ENCODE results near the gene S100A6.

Gene S100A6

DNA sequence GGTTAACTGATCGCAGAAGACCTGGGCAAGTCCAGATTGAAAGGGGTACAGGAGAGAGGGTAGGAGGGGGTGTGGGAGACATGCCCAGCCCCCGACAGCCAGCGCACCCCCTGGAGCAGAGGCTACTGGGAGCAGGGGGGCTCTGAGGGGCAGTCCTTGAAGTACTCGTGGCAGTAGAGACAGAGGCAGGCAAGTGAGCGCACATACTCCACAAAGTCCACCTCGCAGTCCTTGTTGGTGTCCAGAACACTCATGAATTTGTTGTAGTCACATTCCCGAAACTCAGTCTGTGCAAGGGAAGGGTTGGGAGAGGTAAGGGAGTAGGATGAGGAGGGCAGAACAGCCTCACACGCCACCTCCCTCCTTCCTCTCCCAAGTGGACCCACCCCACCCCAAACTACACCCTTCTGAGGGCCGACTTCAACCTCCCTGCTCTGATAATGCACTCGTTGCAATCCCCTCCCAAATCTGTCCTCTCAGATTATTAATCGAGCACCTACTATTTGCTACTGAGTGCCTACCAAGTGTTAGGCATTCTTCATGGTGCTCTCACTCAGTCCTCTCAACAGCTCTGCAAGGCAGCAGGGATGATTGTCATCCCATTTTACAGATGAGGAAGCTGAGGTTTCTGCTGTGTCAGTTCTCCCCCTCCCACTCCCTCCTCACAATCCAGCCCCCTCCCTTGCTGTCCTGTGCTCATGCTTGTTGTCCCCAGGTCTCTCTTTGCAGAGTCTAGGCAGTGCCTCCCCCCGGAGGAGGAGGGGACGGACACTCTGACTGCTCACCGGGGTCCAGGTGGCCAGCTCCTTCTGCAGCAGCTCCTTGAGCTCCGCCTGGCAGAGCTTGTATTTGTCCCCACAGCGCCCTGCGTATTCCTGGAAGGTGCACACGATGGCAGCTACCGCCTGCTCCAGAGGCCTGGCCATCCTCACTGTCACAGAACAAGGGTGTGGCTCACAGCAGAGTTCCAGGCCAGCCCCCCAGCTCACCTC, 12.1 kb upstream of the S100A6 start:
- H3K9ac ChIP-seq, result no peak overlapping the region
- H3K27me3 ChIP-seq (ENCODE audit: control insufficient read depth, insufficient read depth, low read length), result no peaks in the 10 kb centered on the region
- H3K79me2 ChIP-seq, result no peaks in the 10 kb centered on the region
- H3K9me3 ChIP-seq (ENCODE audit: control insufficient read depth, low read length), result no peaks in the 10 kb centered on the region
- TF ChIP-seq CTCF (IDR thresholded peaks at IDR 0.05), result no peak
- H3K4me2 ChIP-seq (ENCODE audit: low read length), result no peak overlapping the region
- no peaks in the 10 kb centered on the region for H3K4me1 ChIP-seq
- no peaks in the 10 kb centered on the region for H3K36me3 ChIP-seq (ENCODE audit: control insufficient read depth, insufficient read depth, low read length)
- H3K4me3 ChIP-seq (ENCODE audit: low read depth, low read length), result no peak overlapping the region
- H3K27ac ChIP-seq, result no peak overlapping the region
- H2AFZ ChIP-seq, result no peak overlapping the region

GRCh38 chr1:153546796-153547559, 11.2 kb upstream of the S100A6 start:
- no peak overlapping the region for H2AFZ ChIP-seq
- H3K4me1 ChIP-seq, result no peaks in the 10 kb centered on the region
- H3K9ac ChIP-seq, result no peak overlapping the region
- no peak for TF ChIP-seq CTCF (IDR thresholded peaks at IDR 0.05)
- H3K4me2 ChIP-seq (ENCODE audit: low read length), result no peak overlapping the region
- H3K4me3 ChIP-seq (ENCODE audit: low read depth, low read length), result no peak overlapping the region
- H3K79me2 ChIP-seq, result no peaks in the 10 kb centered on the region
- no peaks in the 10 kb centered on the region for H3K9me3 ChIP-seq (ENCODE audit: control insufficient read depth, low read length)
- H3K27me3 ChIP-seq (ENCODE audit: control insufficient read depth, insufficient read depth, low read length), result no peaks in the 10 kb centered on the region
- no peak overlapping the region for H3K27ac ChIP-seq
- H3K36me3 ChIP-seq (ENCODE audit: control insufficient read depth, insufficient read depth, low read length), result no peaks in the 10 kb centered on the region

GRCh38 chr1:153546371-153546770, 10.6 kb upstream of the S100A6 start:
- Histone ChIP-seq H3K27me3 (ENCODE audit: control insufficient read depth, insufficient read depth, low read length) (no peaks in the 10 kb centered on the region), H3K4me2 (ENCODE audit: low read length) (no peak overlapping the region), H3K9me3 (ENCODE audit: control insufficient read depth, low read length) (no peaks in the 10 kb centered on the region), H3K27ac (no peak overlapping the region), H3K9ac (no peak overlapping the region), H3K4me1 (no peaks in the 10 kb centered on the region), H3K36me3 (ENCODE audit: control insufficient read depth, insufficient read depth, low read length) (no peaks in the 10 kb centered on the region), H3K79me2 (no peaks in the 10 kb centered on the region), H3K4me3 (ENCODE audit: low read depth, low read length) (no peak overlapping the region), H2AFZ (no peak overlapping the region)
- TF ChIP-seq CTCF (IDR thresholded peaks at IDR 0.05), result no peak

DNA sequence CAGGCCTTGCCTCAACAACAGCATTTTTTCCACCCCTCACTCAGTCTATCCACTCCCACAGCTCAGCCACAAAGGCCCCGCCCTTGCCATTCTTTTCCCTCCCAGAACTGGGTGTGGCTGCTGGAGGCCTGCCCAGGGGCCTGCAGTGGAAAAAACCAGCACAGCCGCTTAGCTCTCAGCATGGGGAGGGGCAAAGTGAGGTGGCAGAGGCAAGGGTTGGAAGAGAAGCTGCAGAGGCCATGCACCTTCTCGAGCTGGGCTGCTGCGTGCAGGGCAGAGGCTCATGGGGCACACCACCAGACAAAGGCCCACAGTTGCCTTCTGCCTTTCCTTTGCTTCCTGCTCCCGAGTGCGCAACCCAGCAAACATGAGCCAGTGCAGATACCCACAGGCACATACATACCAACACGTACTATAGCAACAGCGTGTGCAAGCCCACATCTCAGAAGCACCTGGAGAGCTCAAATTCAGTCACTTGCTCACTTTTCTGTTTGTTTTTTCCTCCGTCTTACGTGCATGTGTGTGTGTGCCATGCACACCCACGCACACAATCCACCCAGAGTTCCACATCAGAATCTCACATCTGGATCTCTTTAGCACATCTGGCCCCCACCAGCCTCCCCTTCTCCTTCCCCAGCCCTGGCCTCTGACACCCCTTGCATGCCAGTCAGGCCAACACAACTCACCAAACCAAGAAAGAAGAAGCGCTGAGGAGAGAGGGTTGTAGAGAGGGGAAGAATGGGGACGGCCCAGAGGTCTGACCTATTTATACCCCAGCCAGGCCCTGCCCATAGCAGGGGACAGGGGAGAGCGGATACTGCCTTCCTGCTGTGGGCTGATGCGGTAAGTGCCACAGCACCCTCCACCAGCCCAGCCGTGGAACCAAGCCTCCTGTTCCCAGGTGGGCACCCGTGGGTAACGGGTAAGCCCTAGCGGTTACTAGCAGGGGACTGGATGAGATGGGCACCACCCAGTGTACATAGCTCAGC, 9.6 kb upstream of the S100A6 start, which contains the start of gene S100A4:
TSS of gene S100A4 (minus strand) at position 740 of the 989 bp plus-strand sequence. CDS start 1,012 bp downstream, outside the sequence.
- Histone ChIP-seq H3K27me3 (ENCODE audit: control insufficient read depth, insufficient read depth, low read length) (no peaks in the 10 kb centered on the region), H3K4me2 (ENCODE audit: low read length) (no peak within 1 kb of the TSS), H3K27ac (no peak within 1 kb of the TSS), H3K4me3 (ENCODE audit: low read depth, low read length) (no peak within 1 kb of the TSS), H3K36me3 (ENCODE audit: control insufficient read depth, insufficient read depth, low read length) (no peaks in the 10 kb centered on the region), H3K9me3 (ENCODE audit: control insufficient read depth, low read length) (no peaks in the 10 kb centered on the region), H3K79me2 (no peaks in the 10 kb centered on the region), H2AFZ (peak within 1 kb of the TSS; percentile 53), H3K4me1 (no peaks in the 10 kb centered on the region), H3K9ac (no peak within 1 kb of the TSS)
- no peak for TF ChIP-seq CTCF (IDR thresholded peaks at IDR 0.05)
